Thoracic aorta (tissue), 2 donors: ENCODE data around the gene IL15. TPM values are rescaled to one million over a fixed set of nuclear protein-coding genes. Genes with fewer than 3 reads are reported as not detected.
"Not testable (repeated sequence)": the region's sequence is repeated elsewhere in the genome, so short reads cannot be mapped to it uniquely, and the experiment has no call there.

ENCODE experiments used
- ATAC-seq: fragments of 150-250 bp; one replicate; pipeline ENCODE4 v1.8.0; 2017; ENCODE audit warnings: low read depth; ENCODE audit not compliant: insufficient number of reproducible peaks, low FRiP score
- DNase-seq: peaks from one replicate; pipeline ENCODE4 v3.0.0-alpha.2; 2020; ENCODE audit warnings: low spot score
- H3K27ac ChIP-seq, 2 donors: fragments of 200-600 bp; sonication (generic); 1 replicate in 1 of 2; 2 replicates in 1 of 2; pipeline ENCODE4 v1.5.1; 2016; ENCODE audit warnings: mild to moderate bottlenecking in 2 of 2, moderate library complexity in 2 of 2
- H3K27me3 ChIP-seq: fragments of 200-600 bp; sonication (generic); replicated peaks from 2 replicates; pipeline ENCODE4 v1.6.0; 2016; ENCODE audit warnings: mild to moderate bottlenecking; ENCODE audit not compliant: insufficient read depth
- H3K36me3 ChIP-seq: fragments of 200-600 bp; sonication (generic); one replicate; pipeline ENCODE4 v1.5.1; 2016
- H3K4me1 ChIP-seq, 2 donors: fragments of 200-600 bp; sonication (generic); 1 replicate in 1 of 2; 2 replicates in 1 of 2; pipeline versions ENCODE4 v1.5.1 to v1.6.0; 2016; ENCODE audit warnings: low read depth in 2 of 2, mild to moderate bottlenecking in 1 of 2; ENCODE audit not compliant: control insufficient read depth in 1 of 2
- H3K4me3 ChIP-seq: fragments of 200-600 bp; sonication (generic); 2 replicates; pipeline ENCODE4 v1.5.1; 2016; ENCODE audit warnings: mild to moderate bottlenecking
- H3K9me3 ChIP-seq: fragments of 200-600 bp; sonication (generic); 2 replicates; pipeline ENCODE4 v1.5.1; 2016
- CTCF ChIP-seq: fragments of 200-600 bp; sonication (generic); IDR thresholded peaks from one replicate; pipeline ENCODE4 v1.5.1; 2019; ENCODE audit warnings: antibody characterized with exemption
- total RNA-seq, 2 donors: library from RNA; depleted of rRNA; stranded (reverse); fragments of >200 nt; gene quantifications; one replicate each; pipeline versions ENCODE4 v1.1.0 to v1.2.3, GENCODE V29; 2016

The IL15 gene
- 10 to 100 TPM in 1 of 2 donors, 1 to 10 TPM in 1; 9.3 to 12.6 TPM for total RNA-seq

- DNase-seq, result peak; percentile 36
- Histone ChIP-seq H3K27me3 (no peaks in the 10 kb centered on the region), H3K9me3 (no peaks in the 10 kb centered on the region), H3K4me3 (peak within 1 kb of the TSS; percentile 81), H3K4me1 (peaks cover 11 to 28% of the 10 kb centered on the region in 2 donors), H3K36me3 (no peaks in the 10 kb centered on the region), H3K27ac (peak within 1 kb of the TSS; percentile 79 to 83)
- ATAC-seq, result peak; percentile 72
- TF ChIP-seq CTCF, result no peak
Measured at GRCh38 chr4:141636082-141636770, at the start of gene IL15. TSS of gene IL15 (plus strand) at chr4:141636583. CDS start at chr4:141719465, 82,882 bp downstream.

- Histone ChIP-seq H3K4me1 (no peaks in the 10 kb centered on the region), H3K27ac (no peak overlapping the region), H3K27me3 (no peaks in the 10 kb centered on the region), H3K36me3 (no peaks in the 10 kb centered on the region), H3K9me3 (peaks cover 6% of the 10 kb centered on the region), H3K4me3 (no peak overlapping the region)
- DNase-seq (no peak), ATAC-seq (no peak)
- TF ChIP-seq CTCF, result no peak
Measured at GRCh38 chr4:141587897-141588296, 48.5 kb upstream of the IL15 start.

GRCh38 chr4:141595531-141595930 is 40.9 kb upstream of the IL15 start:
- Histone ChIP-seq H3K4me3 (no peak overlapping the region), H3K9me3 (no peaks in the 10 kb centered on the region), H3K4me1 (peaks cover 0 to 3% of the 10 kb centered on the region in 2 donors), H3K36me3 (no peaks in the 10 kb centered on the region), H3K27ac (no peak overlapping the region), H3K27me3 (no peaks in the 10 kb centered on the region)
- ATAC-seq (no peak), DNase-seq (no peak)
- no peak for TF ChIP-seq CTCF

- ATAC-seq, result no peak
- Histone ChIP-seq H3K27me3 (no peaks in the 10 kb centered on the region), H3K36me3 (no peaks in the 10 kb centered on the region), H3K4me3 (no peak overlapping the region), H3K27ac (no peak overlapping the region), H3K9me3 (no peaks in the 10 kb centered on the region), H3K4me1 (peaks cover 0 to 3% of the 10 kb centered on the region in 2 donors)
- no peak for TF ChIP-seq CTCF
- no peak for DNase-seq
Measured at GRCh38 chr4:141599853-141600252, 36.5 kb upstream of the IL15 start.

GRCh38 chr4:141604683-141605082 is 31.7 kb upstream of the IL15 start:
- H3K4me3 ChIP-seq, ATAC-seq, H3K9me3 ChIP-seq, H3K27ac ChIP-seq, H3K4me1 ChIP-seq, H3K27me3 ChIP-seq, DNase-seq, H3K36me3 ChIP-seq: not testable (repeated sequence)

- Histone ChIP-seq H3K27me3 (no peaks in the 10 kb centered on the region), H3K4me3 (no peak overlapping the region), H3K9me3 (no peaks in the 10 kb centered on the region), H3K27ac (no peak overlapping the region), H3K36me3 (no peaks in the 10 kb centered on the region), H3K4me1 (no peaks in the 10 kb centered on the region)
- no peak for DNase-seq
- no peak for TF ChIP-seq CTCF
- ATAC-seq, result no peak
Measured at GRCh38 chr4:141605425-141605856, 30.9 kb upstream of the IL15 start.
